NCI-H2107 (cell line): ENCODE data around the gene OR5J2.
"Not testable (repeated sequence)": the region's sequence is repeated elsewhere in the genome, so short reads cannot be mapped to it uniquely, and the experiment has no call there.

Source experiments
- DNase-seq: peaks from one replicate; lab custom pipeline; 2025; lab: John Stamatoyannopoulos, UW

Gene OR5J2

GRCh38 chr11:56176318-56176717 is at the start of gene OR5J2:
OR5J2 (plus strand) TSS chr11:56176618; CDS start chr11:56176618, 0 bp downstream.
- DNase-seq = no peak

GRCh38 chr11:56140151-56140661 is 36.2 kb upstream of the OR5J2 start, which contains the start of gene OR8J3:
OR8J3 (minus strand) TSS chr11:56140201; CDS start chr11:56137718, 2,483 bp downstream.
- DNase-seq = no peak

GRCh38 chr11:56143681-56144080 is 32.7 kb upstream of the OR5J2 start:
- not testable (repeated sequence) for DNase-seq

- DNase-seq = no peak
Measured at GRCh38 chr11:56151376-56151775, 25.0 kb upstream of the OR5J2 start.

GRCh38 chr11:56152333-56152732 is 24.1 kb upstream of the OR5J2 start:
- DNase-seq = no peak

GRCh38 chr11:56160217-56160616 is 16.2 kb upstream of the OR5J2 start, which contains the start of gene OR8K5:
OR8K5 (minus strand) TSS chr11:56160317; CDS start chr11:56160317, 0 bp downstream.
- DNase-seq = no peak

- DNase-seq = no peak
Measured at GRCh38 chr11:56163804-56164203, 12.6 kb upstream of the OR5J2 start.

- DNase-seq = no peak
Measured at GRCh38 chr11:56172256-56172830, 4.1 kb upstream of the OR5J2 start.

- no peak for DNase-seq
Measured at GRCh38 chr11:56183459-56183858, 7.0 kb downstream of the OR5J2 start.

GRCh38 chr11:56188602-56189001 is 12.2 kb downstream of the OR5J2 start:
- DNase-seq = no peak

GRCh38 chr11:56196705-56197104 is 20.3 kb downstream of the OR5J2 start:
- no peak for DNase-seq

GRCh38 chr11:56197367-56197766 is 20.9 kb downstream of the OR5J2 start:
- no peak for DNase-seq

- no peak for DNase-seq
Measured at GRCh38 chr11:56207790-56208189, 31.4 kb downstream of the OR5J2 start.

GRCh38 chr11:56214537-56214936 is 38.1 kb downstream of the OR5J2 start:
- DNase-seq = no peak

GRCh38 chr11:56219735-56220134 is 43.3 kb downstream of the OR5J2 start:
- not testable (repeated sequence) for DNase-seq
